MCF 10A (cell line): ENCODE data around the gene EHBP1. TPM values are rescaled to one million over a fixed set of nuclear protein-coding genes. Genes with fewer than 3 reads are reported as not detected.

Source experiments
- BruUV-seq: library from RNA; stranded (reverse); fragments of 400-500 nt; replicated peaks from 2 replicates; lab custom pipeline; 2021; lab: Mats Ljungman, UMichigan
- CTCF ChIA-PET: fragments of 300-600 bp; sonication (Branson Sonifier 250); formaldehyde crosslinking; extraction: SDS; loops from one replicate; lab custom pipeline; 2021; ENCODE audit warnings: antibody characterized with exemption, inconsistent platforms; lab: Yijun Ruan, JAX
- POLR2A ChIA-PET: fragments of 300-600, 350-650 bp; sonication (Branson Sonifier 250); formaldehyde crosslinking; extraction: SDS; loops from one replicate; lab custom pipeline; 2020; ENCODE audit warnings: antibody characterized with exemption, inconsistent platforms; lab: Yijun Ruan, JAX
- DNase-seq: peaks from one replicate; pipeline ENCODE4 v3.0.0-alpha.2; 2018; ENCODE audit not compliant: unreplicated experiment
- H3K27ac Mint-ChIP-seq: one replicate; pipeline ENCODE4 v1.8.0; 2022; ENCODE audit warnings: mild to moderate bottlenecking, low read depth, mixed read lengths; ENCODE audit not compliant: unreplicated experiment
- H3K27me3 Mint-ChIP-seq: one replicate; pipeline ENCODE4 v1.8.0; 2022; ENCODE audit warnings: mixed read lengths; ENCODE audit not compliant: insufficient read depth, unreplicated experiment
- H3K36me3 Mint-ChIP-seq: one replicate; pipeline ENCODE4 v1.8.0; 2022; ENCODE audit warnings: mild to moderate bottlenecking, moderate library complexity, mixed read lengths; ENCODE audit not compliant: insufficient read depth, unreplicated experiment
- H3K4me1 Mint-ChIP-seq: one replicate; pipeline ENCODE4 v1.8.0; 2022; ENCODE audit warnings: mixed read lengths; ENCODE audit not compliant: insufficient read depth, unreplicated experiment
- H3K4me3 Mint-ChIP-seq: one replicate; pipeline ENCODE4 v1.8.0; 2022; ENCODE audit warnings: mild to moderate bottlenecking, moderate library complexity, mixed read lengths; ENCODE audit not compliant: unreplicated experiment
- H3K9me3 Mint-ChIP-seq: one replicate; pipeline ENCODE4 v1.8.0; 2022; ENCODE audit warnings: mixed read lengths; ENCODE audit not compliant: unreplicated experiment
- intact Hi-C: fragments of 100-400 bp; cut with micrococcal nuclease; formaldehyde crosslinking; loops from 2 replicates; pipeline ENCODE4 v1.14.1; 2022
- total RNA-seq: library from RNA; stranded (reverse); gene quantifications from 2 replicates; pipeline ENCODE4 v1.2.3, GENCODE V29; 2022
- TF ChIP-seq, protein P1 (sequence below): fragments of 200-600 bp; IDR thresholded peaks from one replicate; pipeline ENCODE4 v1.8.0; 2022; ENCODE audit warnings: antibody characterized with exemption, mild to moderate bottlenecking; ENCODE audit not compliant: unreplicated experiment

Gene EHBP1
- total RNA-seq, 1 experiment from 2014 or later: 81.2 TPM

DNA sequence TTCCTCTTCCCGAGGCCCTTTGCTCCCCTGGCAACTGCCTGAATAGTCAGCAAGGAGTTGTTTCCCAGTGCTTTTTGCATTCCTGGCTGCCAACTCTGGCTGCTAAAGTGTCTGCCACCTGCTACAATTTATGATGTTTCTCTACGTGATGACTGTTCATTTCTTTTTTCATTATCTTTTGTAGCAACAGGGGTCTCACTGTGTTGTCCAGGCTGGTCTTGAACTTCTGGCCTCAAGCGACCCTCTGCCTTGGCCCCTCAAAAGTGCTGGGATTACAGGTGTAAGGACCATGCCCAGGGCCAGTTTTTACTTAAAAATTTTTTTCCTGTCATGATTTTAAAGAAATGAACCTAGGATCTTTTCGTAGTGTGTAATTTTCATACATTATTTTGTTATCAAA, 11.3 kb downstream of the EHBP1 start:
- Mint-ChIP-seq H3K4me3 (no peak overlapping the region), H3K4me1 (peaks cover 13% of the 10 kb centered on the region), H3K27ac (no peak overlapping the region), H3K9me3 (no peaks in the 10 kb centered on the region), H3K27me3 (no peaks in the 10 kb centered on the region), H3K36me3 (peaks cover 48% of the 10 kb centered on the region)
- BruUV-seq: no TSS peak
- ChIA-PET POLR2A (no interaction called here), CTCF (no interaction called here)
- TF ChIP-seq, protein P1, sequence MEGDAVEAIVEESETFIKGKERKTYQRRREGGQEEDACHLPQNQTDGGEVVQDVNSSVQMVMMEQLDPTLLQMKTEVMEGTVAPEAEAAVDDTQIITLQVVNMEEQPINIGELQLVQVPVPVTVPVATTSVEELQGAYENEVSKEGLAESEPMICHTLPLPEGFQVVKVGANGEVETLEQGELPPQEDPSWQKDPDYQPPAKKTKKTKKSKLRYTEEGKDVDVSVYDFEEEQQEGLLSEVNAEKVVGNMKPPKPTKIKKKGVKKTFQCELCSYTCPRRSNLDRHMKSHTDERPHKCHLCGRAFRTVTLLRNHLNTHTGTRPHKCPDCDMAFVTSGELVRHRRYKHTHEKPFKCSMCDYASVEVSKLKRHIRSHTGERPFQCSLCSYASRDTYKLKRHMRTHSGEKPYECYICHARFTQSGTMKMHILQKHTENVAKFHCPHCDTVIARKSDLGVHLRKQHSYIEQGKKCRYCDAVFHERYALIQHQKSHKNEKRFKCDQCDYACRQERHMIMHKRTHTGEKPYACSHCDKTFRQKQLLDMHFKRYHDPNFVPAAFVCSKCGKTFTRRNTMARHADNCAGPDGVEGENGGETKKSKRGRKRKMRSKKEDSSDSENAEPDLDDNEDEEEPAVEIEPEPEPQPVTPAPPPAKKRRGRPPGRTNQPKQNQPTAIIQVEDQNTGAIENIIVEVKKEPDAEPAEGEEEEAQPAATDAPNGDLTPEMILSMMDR: no peak
- intact Hi-C loops: no loop called here
- DNase-seq: no peak

DNA sequence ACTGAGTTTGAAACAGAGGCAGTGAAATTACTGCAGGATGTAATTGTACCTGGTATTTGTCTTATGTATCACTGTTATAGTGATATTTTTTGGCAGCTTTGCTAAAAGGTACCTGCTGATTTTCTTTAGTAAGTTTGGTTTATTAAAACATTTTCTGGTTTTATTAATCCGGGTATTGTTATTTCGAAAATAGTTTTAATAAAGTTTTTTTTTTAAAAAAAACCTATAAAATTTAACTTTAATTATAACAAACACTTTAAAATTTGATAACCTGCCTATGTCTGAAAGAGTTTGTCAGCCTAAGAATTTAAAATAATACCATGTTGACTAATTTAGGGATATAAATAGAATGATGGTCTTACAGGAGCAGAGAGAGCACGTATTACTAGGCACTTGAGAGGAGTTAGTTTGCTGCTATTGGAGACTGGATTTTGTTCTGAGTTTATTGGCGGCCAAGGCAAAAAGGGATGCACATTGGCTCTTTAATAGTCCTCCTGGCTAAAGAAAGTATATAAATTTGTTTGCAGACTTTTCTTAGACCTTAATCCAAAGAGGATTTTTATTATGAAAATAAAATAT, 12.1 kb downstream of the EHBP1 start:
- peaks cover 3% of the 10 kb centered on the region for H3K9me3 Mint-ChIP-seq
- TF ChIP-seq, protein P1: no peak
- POLR2A ChIA-PET: no interaction called here
- no peak for DNase-seq
- H3K27me3 Mint-ChIP-seq: no peaks in the 10 kb centered on the region
- H3K4me1 Mint-ChIP-seq: peaks cover 13% of the 10 kb centered on the region
- CTCF ChIA-PET: no interaction called here
- no TSS peak for BruUV-seq
- intact Hi-C loops: no loop called here
- H3K4me3 Mint-ChIP-seq: no peak overlapping the region
- peaks cover 48% of the 10 kb centered on the region for H3K36me3 Mint-ChIP-seq
- no peak overlapping the region for H3K27ac Mint-ChIP-seq

DNA sequence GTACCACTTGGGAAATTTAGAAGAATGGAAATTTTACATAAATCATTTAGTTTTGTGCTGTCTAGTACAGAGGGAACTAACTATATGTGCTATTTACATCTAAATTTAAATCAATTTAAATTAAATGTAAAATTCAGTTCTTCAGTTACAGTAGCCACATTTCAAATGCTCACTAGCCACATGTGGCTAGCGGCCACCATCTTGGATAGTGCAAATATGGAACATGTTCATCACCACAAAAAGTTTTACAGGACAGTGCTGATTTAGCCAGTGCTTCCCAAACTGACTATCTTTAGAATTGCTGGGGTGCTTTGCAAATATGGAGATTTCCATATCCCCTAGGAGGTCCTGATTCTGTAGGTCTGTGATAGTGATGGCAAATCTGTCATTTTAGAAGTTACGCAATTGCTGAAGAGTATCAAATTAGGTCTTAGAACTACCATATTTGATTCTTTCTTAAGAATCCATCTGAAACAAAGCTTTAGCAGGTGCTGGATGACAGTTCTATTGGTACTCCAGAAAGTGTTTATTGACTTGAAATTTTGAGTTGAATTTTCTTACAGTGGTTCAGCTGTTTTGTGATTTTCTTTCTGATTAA, 12.8 kb downstream of the EHBP1 start:
- BruUV-seq: no TSS peak
- intact Hi-C loops: no loop called here
- ChIA-PET CTCF (interaction anchor here (0.5 to 0.6 kb wide), 2 partner anchors 8 to 54 kb away, joined by 3 read pairs; no protein-coding TSS in a partner anchor), POLR2A (interaction anchor here (0.6 kb wide), 1 partner anchor 75 kb away, joined by 3 read pairs; no protein-coding TSS in a partner anchor)
- no peak for DNase-seq
- peaks cover 13% of the 10 kb centered on the region for H3K4me1 Mint-ChIP-seq
- H3K9me3 Mint-ChIP-seq: peaks cover 10% of the 10 kb centered on the region
- no peaks in the 10 kb centered on the region for H3K27me3 Mint-ChIP-seq
- peaks cover 48% of the 10 kb centered on the region for H3K36me3 Mint-ChIP-seq
- no peak overlapping the region for H3K27ac Mint-ChIP-seq
- H3K4me3 Mint-ChIP-seq: no peak overlapping the region
- TF ChIP-seq, protein P1: no peak

DNA sequence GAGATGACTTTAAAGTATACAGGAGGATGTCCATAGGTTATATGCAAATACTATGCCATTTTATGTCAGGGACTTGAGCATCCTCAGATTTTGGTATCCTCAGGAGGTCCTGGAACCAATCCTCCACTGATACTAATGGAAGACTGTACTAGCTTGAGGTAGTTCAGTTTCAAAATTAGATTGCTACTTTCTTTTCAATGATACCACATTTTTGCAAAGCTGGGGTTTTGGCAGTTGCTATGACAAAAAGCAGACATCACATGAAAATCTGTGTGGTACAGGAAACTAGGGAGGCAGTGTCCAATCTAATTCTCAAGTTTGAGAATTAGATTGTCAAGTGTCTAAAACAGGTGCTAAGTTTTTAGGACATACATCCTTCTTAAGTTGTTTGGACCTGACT, 14.2 kb downstream of the EHBP1 start:
- DNase-seq: no peak
- ChIA-PET CTCF (interaction anchor here (1.3 kb wide), 1 partner anchor 262 kb away, joined by 6 read pairs; no protein-coding TSS in a partner anchor), POLR2A (no interaction called here)
- no peak overlapping the region for H3K4me3 Mint-ChIP-seq
- no TSS peak for BruUV-seq
- H3K27ac Mint-ChIP-seq: no peak overlapping the region
- TF ChIP-seq, protein P1: no peak
- H3K4me1 Mint-ChIP-seq: peaks cover 21% of the 10 kb centered on the region
- H3K9me3 Mint-ChIP-seq: peaks cover 11% of the 10 kb centered on the region
- H3K27me3 Mint-ChIP-seq: no peaks in the 10 kb centered on the region
- H3K36me3 Mint-ChIP-seq: peaks cover 46% of the 10 kb centered on the region
- intact Hi-C loops: no loop called here
